NCI-H226 (cell line): ENCODE data around the gene NPW.

Source experiments
- DNase-seq: peaks from one replicate; pipeline ENCODE4 v3.0.0-alpha.2; 2015

NPW gene

GRCh38 chr16:2019518-2019920 is at the start of gene NPW:
Gene NPW (plus strand): TSS chr16:2019785.
- no peak for DNase-seq

- peak; percentile 90 for DNase-seq
Measured at GRCh38 chr16:1971796-1972489, 47.6 kb upstream of the NPW start, which contains the start of gene TBL3. Gene TBL3 (plus strand): TSS chr16:1972053. CDS start chr16:1972165, 112 bp downstream.

GRCh38 chr16:1972490-1972877 is 47.1 kb upstream of the NPW start:
- no peak for DNase-seq

GRCh38 chr16:1973461-1974156 is 46.0 kb upstream of the NPW start:
- no peak for DNase-seq

GRCh38 chr16:1974157-1975070 is 45.2 kb upstream of the NPW start:
- no peak for DNase-seq

- no peak for DNase-seq
Measured at GRCh38 chr16:1975432-1976215, 44.0 kb upstream of the NPW start.

GRCh38 chr16:1976216-1976520 is 43.4 kb upstream of the NPW start:
- no peak for DNase-seq

GRCh38 chr16:1976951-1977874 is 42.4 kb upstream of the NPW start:
- DNase-seq: no peak

GRCh38 chr16:1977875-1978268 is 41.7 kb upstream of the NPW start:
- DNase-seq: no peak

- no peak for DNase-seq
Measured at GRCh38 chr16:1978476-1979120, 41.0 kb upstream of the NPW start.

GRCh38 chr16:1979271-1980029 is 40.1 kb upstream of the NPW start:
- DNase-seq: no peak

GRCh38 chr16:1980030-1980769 is 39.4 kb upstream of the NPW start:
- no peak for DNase-seq

GRCh38 chr16:1980770-1981087 is 38.9 kb upstream of the NPW start:
- no peak for DNase-seq

- DNase-seq: no peak
Measured at GRCh38 chr16:1981398-1981836, 38.2 kb upstream of the NPW start, which contains the start of gene NOXO1. Gene NOXO1 (minus strand): TSS chr16:1981469. CDS start chr16:1981179, 290 bp downstream.

GRCh38 chr16:1982013-1982433 is 37.6 kb upstream of the NPW start:
- DNase-seq: no peak

GRCh38 chr16:1982991-1983543 is 36.5 kb upstream of the NPW start:
- DNase-seq: no peak

- peak; percentile 83 for DNase-seq
Measured at GRCh38 chr16:1983544-1984346, 35.8 kb upstream of the NPW start, which contains the start of gene GFER. Gene GFER (plus strand): TSS chr16:1984193. CDS start chr16:1984219, 26 bp downstream.
